ENCODE data around the gene ENSA.
"Not testable (repeated sequence)": the region's sequence is repeated elsewhere in the genome, so short reads cannot be mapped to it uniquely, and the experiment has no call there.

The ENSA gene

GRCh38 chr1:150634839-150635622 lies 5.6 kb upstream of the ENSA start:
- H3K27ac Mint-ChIP-seq; H3K4me1 Mint-ChIP-seq; H3K9me3 Mint-ChIP-seq; H3K36me3 Mint-ChIP-seq (ENCODE audit: low read depth); H3K4me3 Mint-ChIP-seq; H3K27me3 Mint-ChIP-seq; ATAC-seq; DNase-seq: not testable (repeated sequence)

DNA sequence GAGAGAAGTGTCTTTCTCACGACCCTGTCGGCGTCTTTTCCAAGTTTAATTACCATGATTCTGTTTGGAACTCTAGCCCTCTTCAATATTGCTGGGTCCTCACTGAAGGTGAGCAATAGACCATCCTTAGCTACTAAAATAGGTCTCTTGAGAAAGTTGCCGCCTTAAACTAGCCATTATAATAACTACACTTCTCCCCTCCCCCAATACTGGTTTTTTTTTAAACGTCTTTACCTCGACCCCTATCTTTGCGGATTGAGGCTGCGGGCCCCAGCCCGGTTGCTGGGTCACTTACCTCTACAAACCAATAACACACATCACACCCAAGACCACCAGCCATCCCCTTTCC lies 672 bp downstream of the ENSA start:
- Mint-ChIP-seq H3K4me1 (peaks cover 29% of the 10 kb centered on the region), H3K9me3 (no peaks in the 10 kb centered on the region), H3K27me3 (no peaks in the 10 kb centered on the region), H3K36me3 (ENCODE audit: low read depth) (peaks cover 41% of the 10 kb centered on the region), H3K4me3 (no peak overlapping the region), H3K27ac (no peak overlapping the region)
- no peak for DNase-seq
- ATAC-seq = no peak

DNA sequence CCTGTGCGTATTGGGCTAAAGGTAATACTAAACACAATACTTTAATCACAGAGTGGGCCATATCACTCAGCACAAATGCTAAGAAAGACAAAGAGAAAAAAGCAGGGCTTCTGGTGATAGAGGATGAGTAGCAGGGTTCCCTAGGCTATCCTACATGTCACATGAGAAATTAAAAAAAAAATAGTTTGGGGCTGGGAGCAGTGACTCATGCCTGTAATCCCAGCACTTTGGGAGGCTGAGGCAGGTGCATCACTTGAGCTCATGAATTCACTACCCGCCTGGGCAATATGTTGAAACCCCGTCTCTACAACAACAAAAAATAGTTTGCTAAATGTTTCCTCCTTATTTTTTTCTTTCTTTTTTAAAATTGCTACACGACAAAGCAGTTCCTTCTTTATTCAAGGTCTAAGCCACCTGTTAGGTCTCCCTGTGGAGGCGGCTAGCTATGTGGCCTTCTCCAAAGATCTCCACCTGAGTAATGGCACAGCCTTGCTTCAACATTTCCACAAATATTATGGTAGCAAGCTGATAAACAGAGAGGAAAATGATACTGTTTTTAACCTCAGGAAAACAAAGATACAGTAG lies 1.5 kb downstream of the ENSA start:
- Mint-ChIP-seq H3K9me3 (no peaks in the 10 kb centered on the region), H3K4me1 (peaks cover 36% of the 10 kb centered on the region)

GRCh38 chr1:150626150-150626549 lies 3.3 kb downstream of the ENSA start:
- Mint-ChIP-seq H3K4me3 (peak overlapping the region; percentile 28), H3K27me3 (no peaks in the 10 kb centered on the region), H3K9me3 (no peaks in the 10 kb centered on the region), H3K36me3 (ENCODE audit: low read depth) (peaks cover 61% of the 10 kb centered on the region), H3K4me1 (peaks cover 52% of the 10 kb centered on the region), H3K27ac (peak overlapping the region; percentile 82)
- DNase-seq (peak; percentile 42), ATAC-seq (no peak)

More for the DNA sequence above, 1.5 kb downstream of the ENSA start:
- peaks cover 48% of the 10 kb centered on the region for H3K36me3 Mint-ChIP-seq (ENCODE audit: low read depth)
- no peaks in the 10 kb centered on the region for H3K27me3 Mint-ChIP-seq
- no peak overlapping the region for H3K4me3 Mint-ChIP-seq
- H3K27ac Mint-ChIP-seq = no peak overlapping the region
- DNase-seq = no peak
- ATAC-seq = no peak

- Mint-ChIP-seq H3K27ac (peak overlapping the region; percentile 82), H3K4me3 (peak overlapping the region; percentile 43), H3K4me1 (peaks cover 64% of the 10 kb centered on the region), H3K36me3 (ENCODE audit: low read depth) (peaks cover 76% of the 10 kb centered on the region)
- not testable (repeated sequence) for ATAC-seq, DNase-seq, H3K9me3 Mint-ChIP-seq, H3K27me3 Mint-ChIP-seq
Measured at GRCh38 chr1:150624546-150624945, 4.9 kb downstream of the ENSA start.

GRCh38 chr1:150624134-150624533 lies 5.3 kb downstream of the ENSA start:
- H3K27me3 Mint-ChIP-seq, H3K4me3 Mint-ChIP-seq, H3K9me3 Mint-ChIP-seq, ATAC-seq, DNase-seq: not testable (repeated sequence)
- Mint-ChIP-seq H3K36me3 (ENCODE audit: low read depth) (peaks cover 80% of the 10 kb centered on the region), H3K27ac (peak overlapping the region; percentile 82), H3K4me1 (peaks cover 68% of the 10 kb centered on the region)

DNA sequence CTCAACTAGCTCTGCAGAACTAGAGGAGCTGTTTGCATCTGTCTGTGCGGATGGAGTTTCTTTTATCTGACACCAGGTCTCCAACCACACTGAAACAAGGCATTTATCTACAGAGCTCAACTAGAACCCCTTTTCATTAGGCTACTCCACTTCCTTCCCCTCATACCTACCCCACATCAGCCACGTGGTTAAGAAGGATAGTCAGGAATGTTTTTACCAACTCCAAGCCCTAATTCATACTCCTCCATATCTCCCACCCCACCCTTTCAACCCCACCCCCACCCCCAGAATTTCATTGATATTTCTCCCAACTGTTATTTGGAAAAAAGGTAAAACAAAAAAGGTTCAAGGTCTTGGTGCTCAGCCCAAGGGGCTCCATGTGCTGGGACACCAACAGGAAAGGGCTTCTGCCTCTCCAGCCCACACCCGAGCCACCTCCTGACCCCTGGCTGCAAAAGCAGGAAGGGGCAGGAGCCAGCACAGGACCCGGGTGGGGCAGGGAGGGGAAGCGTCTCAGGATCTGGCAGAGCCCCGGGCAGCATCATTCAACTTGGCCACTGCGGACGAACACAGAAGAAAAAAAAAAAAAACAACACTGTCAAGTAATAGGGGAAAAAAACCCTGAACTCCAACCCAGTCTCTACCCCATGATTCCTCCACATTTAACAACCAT lies 7.0 kb downstream of the ENSA start:
- Mint-ChIP-seq H3K4me3 (peak overlapping the region; percentile 50), H3K9me3 (no peaks in the 10 kb centered on the region), H3K36me3 (ENCODE audit: low read depth) (peaks cover 76% of the 10 kb centered on the region), H3K27ac (peak overlapping the region; percentile 78), H3K4me1 (peaks cover 70% of the 10 kb centered on the region), H3K27me3 (no peaks in the 10 kb centered on the region)
- no peak for ATAC-seq
- DNase-seq = no peak

- H3K27ac Mint-ChIP-seq = peak overlapping the region; percentile 78
- peak overlapping the region; percentile 50 for H3K4me3 Mint-ChIP-seq
- H3K36me3 Mint-ChIP-seq (ENCODE audit: low read depth) = peaks cover 76% of the 10 kb centered on the region
- ATAC-seq = no peak
- H3K4me1 Mint-ChIP-seq = peaks cover 77% of the 10 kb centered on the region
- H3K27me3 Mint-ChIP-seq = no peaks in the 10 kb centered on the region
- H3K9me3 Mint-ChIP-seq = no peaks in the 10 kb centered on the region
- peak; percentile 42 for DNase-seq
Measured at GRCh38 chr1:150621497-150622302, 7.7 kb downstream of the ENSA start.

DNA sequence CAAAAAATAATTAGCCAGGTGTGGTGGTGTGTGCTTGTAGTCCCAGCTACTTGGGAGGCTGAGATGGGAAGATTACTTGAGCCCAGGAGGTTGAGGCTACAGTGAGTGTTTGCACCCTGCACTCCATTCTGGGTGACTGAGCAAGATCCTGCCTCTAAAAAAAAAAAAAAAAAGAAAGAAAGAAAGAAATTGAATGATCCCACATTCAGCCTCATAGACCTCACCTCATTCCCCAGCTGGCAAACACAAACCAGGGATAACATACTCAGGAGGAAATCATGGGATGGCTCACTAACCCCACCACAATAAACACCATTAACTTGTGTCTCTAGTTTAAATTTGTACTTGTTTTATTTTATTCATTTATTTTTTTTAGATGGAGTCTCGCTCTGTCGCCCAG lies 8.5 kb downstream of the ENSA start:
- H3K27ac Mint-ChIP-seq = peak overlapping the region; percentile 49
- no peak for DNase-seq
- peaks cover 80% of the 10 kb centered on the region for H3K4me1 Mint-ChIP-seq
- no peak for ATAC-seq
- no peak overlapping the region for H3K4me3 Mint-ChIP-seq
- no peaks in the 10 kb centered on the region for H3K9me3 Mint-ChIP-seq
- peaks cover 78% of the 10 kb centered on the region for H3K36me3 Mint-ChIP-seq (ENCODE audit: low read depth)
- no peaks in the 10 kb centered on the region for H3K27me3 Mint-ChIP-seq

- peaks cover 80% of the 10 kb centered on the region for H3K4me1 Mint-ChIP-seq
- peak overlapping the region; percentile 8 for H3K27ac Mint-ChIP-seq
- ATAC-seq (peak; percentile 31), DNase-seq (no peak)
- peaks cover 77% of the 10 kb centered on the region for H3K36me3 Mint-ChIP-seq (ENCODE audit: low read depth)
- H3K4me3 Mint-ChIP-seq = no peak overlapping the region
- no peaks in the 10 kb centered on the region for H3K27me3 Mint-ChIP-seq
- H3K9me3 Mint-ChIP-seq = no peaks in the 10 kb centered on the region
Measured at GRCh38 chr1:150619576-150620509, 9.6 kb downstream of the ENSA start.

DNA sequence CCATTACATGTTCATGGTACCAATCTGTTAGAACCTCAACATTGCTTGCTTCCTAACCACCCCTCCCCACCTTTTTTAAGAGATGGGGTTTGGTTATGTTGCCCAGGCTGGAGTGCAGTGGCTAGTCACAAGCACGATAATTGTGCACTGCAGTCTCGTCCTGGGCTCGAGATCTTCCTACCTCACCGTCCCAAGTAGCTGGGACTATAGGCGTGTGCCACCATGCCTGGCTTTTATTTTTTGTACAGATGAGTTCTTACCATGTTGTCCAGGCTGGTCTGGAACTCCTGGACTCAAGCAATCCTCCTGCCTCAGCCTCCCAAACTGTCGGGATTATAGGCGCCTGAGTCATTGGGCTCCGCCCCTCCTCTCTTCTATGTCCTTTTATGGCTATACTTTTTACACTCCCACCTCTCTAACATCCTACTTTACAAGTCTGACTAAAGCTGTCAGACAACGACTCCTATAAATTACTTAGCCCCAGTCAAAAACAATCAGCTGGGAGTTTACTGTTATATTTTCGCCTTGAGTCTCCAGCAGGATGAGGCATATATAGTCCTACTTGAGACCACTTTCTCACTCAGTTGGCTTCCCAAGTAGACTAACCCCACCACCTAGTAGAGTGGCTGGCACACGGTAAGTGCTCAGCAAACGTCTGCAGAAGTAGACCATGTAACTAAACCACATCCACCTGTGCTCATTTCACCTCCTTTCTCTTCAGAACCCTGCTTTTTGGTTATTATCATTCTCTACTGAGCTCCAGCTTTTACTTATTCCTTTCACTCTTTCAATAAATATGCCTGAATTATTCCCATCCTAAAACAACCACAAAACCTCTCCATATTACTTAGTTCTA lies 13.8 kb downstream of the ENSA start:
- H3K9me3 Mint-ChIP-seq = no peaks in the 10 kb centered on the region

GRCh38 chr1:150613061-150613920 lies 16.1 kb downstream of the ENSA start:
- H3K36me3 Mint-ChIP-seq (ENCODE audit: low read depth) = peaks cover 46% of the 10 kb centered on the region

More for the DNA sequence above, 13.8 kb downstream of the ENSA start:
- Mint-ChIP-seq H3K27ac (peak overlapping the region; percentile 78), H3K36me3 (ENCODE audit: low read depth) (peaks cover 59% of the 10 kb centered on the region), H3K27me3 (no peaks in the 10 kb centered on the region), H3K4me3 (peak overlapping the region; percentile 32), H3K4me1 (peaks cover 82% of the 10 kb centered on the region)
- ATAC-seq = no peak
- DNase-seq = no peak

More at GRCh38 chr1:150613061-150613920, 16.1 kb downstream of the ENSA start:
- H3K27me3 Mint-ChIP-seq = no peaks in the 10 kb centered on the region
- peak; percentile 57 for DNase-seq
- peak overlapping the region; percentile 67 for H3K4me3 Mint-ChIP-seq
- H3K27ac Mint-ChIP-seq = peak overlapping the region; percentile 97
- no peaks in the 10 kb centered on the region for H3K9me3 Mint-ChIP-seq
- H3K4me1 Mint-ChIP-seq = peaks cover 72% of the 10 kb centered on the region
- peak; percentile 68 for ATAC-seq

All from activated naive CD8-positive, alpha-beta T cell treated with anti-CD3 and anti-CD28 coated beads, Interleukin-2, amount 50 U/mL, for 24 hours (primary cell).